ENCODE data around the gene TRIM34.
A peak's percentile ranks its signal among the peaks of the same experiment; 100 is the strongest.
"Not testable (repeated sequence)": the region's sequence is repeated elsewhere in the genome, so short reads cannot be mapped to it uniquely, and the experiment has no call there.

The TRIM34 gene, protein sequence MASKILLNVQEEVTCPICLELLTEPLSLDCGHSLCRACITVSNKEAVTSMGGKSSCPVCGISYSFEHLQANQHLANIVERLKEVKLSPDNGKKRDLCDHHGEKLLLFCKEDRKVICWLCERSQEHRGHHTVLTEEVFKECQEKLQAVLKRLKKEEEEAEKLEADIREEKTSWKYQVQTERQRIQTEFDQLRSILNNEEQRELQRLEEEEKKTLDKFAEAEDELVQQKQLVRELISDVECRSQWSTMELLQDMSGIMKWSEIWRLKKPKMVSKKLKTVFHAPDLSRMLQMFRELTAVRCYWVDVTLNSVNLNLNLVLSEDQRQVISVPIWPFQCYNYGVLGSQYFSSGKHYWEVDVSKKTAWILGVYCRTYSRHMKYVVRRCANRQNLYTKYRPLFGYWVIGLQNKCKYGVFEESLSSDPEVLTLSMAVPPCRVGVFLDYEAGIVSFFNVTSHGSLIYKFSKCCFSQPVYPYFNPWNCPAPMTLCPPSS

DNA sequence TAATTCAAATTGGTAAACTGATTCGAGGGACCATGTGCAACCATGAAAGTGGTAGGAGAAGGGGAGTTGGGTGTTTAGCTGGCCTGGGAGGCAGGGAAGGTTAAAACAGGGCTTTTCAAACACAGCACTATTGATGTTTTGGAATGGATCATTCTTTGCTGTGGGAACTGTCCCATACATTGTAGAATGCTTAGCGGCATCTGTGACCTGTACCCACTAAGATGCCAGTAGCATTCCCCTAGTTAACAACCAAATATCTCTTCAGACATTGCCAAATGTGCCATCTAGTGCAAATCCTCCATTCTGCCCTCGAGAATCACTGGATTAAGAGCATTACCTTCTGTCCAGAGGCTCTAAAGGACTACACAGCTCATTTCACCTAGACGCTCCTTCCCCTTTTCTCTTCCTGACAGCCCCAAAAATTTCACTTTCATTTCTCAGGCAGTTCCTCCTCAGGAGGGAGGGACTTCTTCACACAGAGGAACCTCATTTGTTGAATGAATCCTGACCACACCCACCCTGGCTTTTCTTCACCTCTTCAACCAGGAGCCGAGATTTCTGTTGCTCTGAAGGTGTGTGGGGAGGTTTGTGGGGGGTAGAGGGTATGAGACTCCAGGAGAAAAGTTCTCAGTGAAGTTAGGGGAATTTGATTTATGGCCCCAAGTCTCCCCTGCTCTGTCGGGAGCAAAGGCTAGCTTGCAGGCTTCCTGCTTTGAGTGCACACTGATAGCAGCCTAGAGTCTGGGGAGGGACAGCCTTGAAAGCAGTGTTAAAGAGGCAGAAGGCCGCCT, at the start of gene TRIM34:
Gene TRIM34, plus strand, starts transcription at position 513 of the 791 bp plus-strand sequence. CDS start 7,331 bp downstream, outside the sequence.
- Histone ChIP-seq H3K9me3 (ENCODE audit: control insufficient read depth in 2 of 2, low read length in 2 of 2) (no peaks in the 10 kb centered on the region), H3K4me1 (ENCODE audit: control insufficient read depth in 2 of 2, insufficient read depth in 2 of 2, low read length in 2 of 2) (peaks cover 10 to 31% of the 10 kb centered on the region in 2 donors), H3K27ac (ENCODE audit: low read depth in 2 of 2, low read length in 2 of 2) (peak within 1 kb of the TSS; percentile 70 to 79), H3K36me3 (ENCODE audit: control insufficient read depth in 2 of 2, insufficient read depth in 2 of 2, low read length in 2 of 2) (no peaks in the 10 kb centered on the region), H3K9ac (ENCODE audit: low read depth in 1 of 2, low read length in 2 of 2) (peak within 1 kb of the TSS; percentile 80 to 84), H3K27me3 (ENCODE audit: control insufficient read depth in 2 of 2, insufficient read depth in 2 of 2, low read length in 2 of 2) (no peaks in the 10 kb centered on the region), H3K4me3 (ENCODE audit: low read length in 2 of 2) (peak within 1 kb of the TSS; percentile 83 to 96)

GRCh38 chr11:5575152-5575551, 49.6 kb upstream of the TRIM34 start:
- Histone ChIP-seq H3K4me1 (ENCODE audit: control insufficient read depth in 2 of 2, insufficient read depth in 2 of 2, low read length in 2 of 2) (no peaks in the 10 kb centered on the region), H3K9me3 (ENCODE audit: control insufficient read depth in 2 of 2, low read length in 2 of 2) (no peaks in the 10 kb centered on the region), H3K36me3 (ENCODE audit: control insufficient read depth in 2 of 2, insufficient read depth in 2 of 2, low read length in 2 of 2) (no peaks in the 10 kb centered on the region)

GRCh38 chr11:5577101-5577500, 47.7 kb upstream of the TRIM34 start:
- Histone ChIP-seq H3K9me3 (ENCODE audit: control insufficient read depth in 2 of 2, low read length in 2 of 2) (no peaks in the 10 kb centered on the region), H3K4me3 (ENCODE audit: low read length in 2 of 2) (no peak overlapping the region), H3K36me3 (ENCODE audit: control insufficient read depth in 2 of 2, insufficient read depth in 2 of 2, low read length in 2 of 2) (no peaks in the 10 kb centered on the region), H3K27ac (ENCODE audit: low read depth in 2 of 2, low read length in 2 of 2) (no peak overlapping the region), H3K4me1 (ENCODE audit: control insufficient read depth in 2 of 2, insufficient read depth in 2 of 2, low read length in 2 of 2) (no peaks in the 10 kb centered on the region), H3K9ac (ENCODE audit: low read depth in 1 of 2, low read length in 2 of 2) (no peak overlapping the region), H3K27me3 (ENCODE audit: control insufficient read depth in 2 of 2, insufficient read depth in 2 of 2, low read length in 2 of 2) (no peaks in the 10 kb centered on the region)

More at GRCh38 chr11:5575152-5575551, 49.6 kb upstream of the TRIM34 start:
- Histone ChIP-seq H3K27me3 (ENCODE audit: control insufficient read depth in 2 of 2, insufficient read depth in 2 of 2, low read length in 2 of 2) (no peaks in the 10 kb centered on the region), H3K4me3 (ENCODE audit: low read length in 2 of 2) (no peak overlapping the region), H3K27ac (ENCODE audit: low read depth in 2 of 2, low read length in 2 of 2) (no peak overlapping the region), H3K9ac (ENCODE audit: low read depth in 1 of 2, low read length in 2 of 2) (no peak overlapping the region)

DNA sequence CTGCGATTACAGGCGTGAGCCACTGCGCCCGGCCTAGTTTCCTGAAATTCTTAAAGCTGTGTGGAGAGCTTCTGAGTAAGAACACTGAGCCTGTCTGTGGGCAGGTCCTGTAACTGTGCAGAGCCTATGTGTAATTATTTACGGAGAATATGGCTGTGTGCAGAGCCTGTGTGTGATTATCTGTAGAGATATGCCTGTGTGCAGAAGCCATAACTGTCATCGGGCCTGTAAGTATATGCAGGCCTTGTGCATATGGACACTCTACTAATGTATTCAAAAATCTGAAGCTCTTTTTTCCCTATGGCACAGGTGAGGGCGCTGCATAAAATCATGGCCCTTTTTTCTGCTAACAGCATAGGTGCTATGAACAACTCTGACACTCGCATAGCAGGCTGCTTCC, 44.2 kb upstream of the TRIM34 start, which contains the start of gene OR52B6:
Gene OR52B6, plus strand, starts transcription at position 301 of the 400 bp plus-strand sequence. Its CDS starts 0 bp downstream, at position 301.
- H3K27me3 ChIP-seq (ENCODE audit: control insufficient read depth in 2 of 2, insufficient read depth in 2 of 2, low read length in 2 of 2): no peaks in the 10 kb centered on the region
- no peak within 1 kb of the TSS for H3K4me3 ChIP-seq (ENCODE audit: low read length in 2 of 2)
- H3K9me3 ChIP-seq (ENCODE audit: control insufficient read depth in 2 of 2, low read length in 2 of 2): no peaks in the 10 kb centered on the region
- H3K36me3 ChIP-seq (ENCODE audit: control insufficient read depth in 2 of 2, insufficient read depth in 2 of 2, low read length in 2 of 2): no peaks in the 10 kb centered on the region
- H3K9ac ChIP-seq (ENCODE audit: low read depth in 1 of 2, low read length in 2 of 2): no peak within 1 kb of the TSS
- no peaks in the 10 kb centered on the region for H3K4me1 ChIP-seq (ENCODE audit: control insufficient read depth in 2 of 2, insufficient read depth in 2 of 2, low read length in 2 of 2)
- no peak within 1 kb of the TSS for H3K27ac ChIP-seq (ENCODE audit: low read depth in 2 of 2, low read length in 2 of 2)

- Histone ChIP-seq H3K36me3 (ENCODE audit: control insufficient read depth in 2 of 2, insufficient read depth in 2 of 2, low read length in 2 of 2) (no peaks in the 10 kb centered on the region), H3K9ac (ENCODE audit: low read depth in 1 of 2, low read length in 2 of 2) (no peak overlapping the region), H3K4me1 (ENCODE audit: control insufficient read depth in 2 of 2, insufficient read depth in 2 of 2, low read length in 2 of 2) (no peaks in the 10 kb centered on the region), H3K27me3 (ENCODE audit: control insufficient read depth in 2 of 2, insufficient read depth in 2 of 2, low read length in 2 of 2) (no peaks in the 10 kb centered on the region), H3K27ac (ENCODE audit: low read depth in 2 of 2, low read length in 2 of 2) (no peak overlapping the region), H3K4me3 (ENCODE audit: low read length in 2 of 2) (no peak overlapping the region), H3K9me3 (ENCODE audit: control insufficient read depth in 2 of 2, low read length in 2 of 2) (no peaks in the 10 kb centered on the region)
These were observed 43.8 kb upstream of the TRIM34 start for GRCh38 chr11:5581014-5581413.

DNA sequence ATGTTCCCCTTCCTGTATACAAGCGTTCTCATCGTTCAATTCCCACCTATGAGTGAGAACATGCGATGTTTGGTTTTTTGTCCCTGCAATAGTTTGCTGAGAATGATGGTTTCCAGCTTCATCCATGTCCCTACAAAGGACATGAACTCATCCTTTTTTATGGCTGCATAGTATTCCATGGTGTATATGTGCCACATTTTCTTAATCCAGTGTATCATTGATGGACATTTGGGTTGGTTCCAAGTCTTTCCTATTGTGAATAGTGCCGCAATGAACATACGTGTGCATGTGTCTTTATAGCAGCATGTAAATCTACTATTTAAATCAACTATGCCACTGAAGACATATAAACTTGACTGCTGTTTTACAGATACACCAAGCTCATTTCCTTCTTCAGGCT, 40.3 kb upstream of the TRIM34 start:
- H3K9ac ChIP-seq (ENCODE audit: low read depth in 1 of 2, low read length in 2 of 2); H3K27me3 ChIP-seq (ENCODE audit: control insufficient read depth in 2 of 2, insufficient read depth in 2 of 2, low read length in 2 of 2); H3K4me3 ChIP-seq (ENCODE audit: low read length in 2 of 2): not testable (repeated sequence)

GRCh38 chr11:5589906-5590305, 34.9 kb upstream of the TRIM34 start:
- H3K36me3 ChIP-seq (ENCODE audit: control insufficient read depth in 2 of 2, insufficient read depth in 2 of 2, low read length in 2 of 2); H3K4me3 ChIP-seq (ENCODE audit: low read length in 2 of 2); H3K27ac ChIP-seq (ENCODE audit: low read depth in 2 of 2, low read length in 2 of 2); H3K27me3 ChIP-seq (ENCODE audit: control insufficient read depth in 2 of 2, insufficient read depth in 2 of 2, low read length in 2 of 2); H3K4me1 ChIP-seq (ENCODE audit: control insufficient read depth in 2 of 2, insufficient read depth in 2 of 2, low read length in 2 of 2); H3K9ac ChIP-seq (ENCODE audit: low read depth in 1 of 2, low read length in 2 of 2); H3K9me3 ChIP-seq (ENCODE audit: control insufficient read depth in 2 of 2, low read length in 2 of 2): not testable (repeated sequence)

More for the DNA sequence above, 40.3 kb upstream of the TRIM34 start:
- not testable (repeated sequence) for H3K4me1 ChIP-seq (ENCODE audit: control insufficient read depth in 2 of 2, insufficient read depth in 2 of 2, low read length in 2 of 2); H3K36me3 ChIP-seq (ENCODE audit: control insufficient read depth in 2 of 2, insufficient read depth in 2 of 2, low read length in 2 of 2); H3K27ac ChIP-seq (ENCODE audit: low read depth in 2 of 2, low read length in 2 of 2); H3K9me3 ChIP-seq (ENCODE audit: control insufficient read depth in 2 of 2, low read length in 2 of 2)

GRCh38 chr11:5591613-5592012, 33.2 kb upstream of the TRIM34 start:
- H3K36me3 ChIP-seq (ENCODE audit: control insufficient read depth in 2 of 2, insufficient read depth in 2 of 2, low read length in 2 of 2): no peaks in the 10 kb centered on the region
- no peaks in the 10 kb centered on the region for H3K4me1 ChIP-seq (ENCODE audit: control insufficient read depth in 2 of 2, insufficient read depth in 2 of 2, low read length in 2 of 2)
- H3K27me3 ChIP-seq (ENCODE audit: control insufficient read depth in 2 of 2, insufficient read depth in 2 of 2, low read length in 2 of 2): no peaks in the 10 kb centered on the region
- no peak overlapping the region for H3K27ac ChIP-seq (ENCODE audit: low read depth in 2 of 2, low read length in 2 of 2)
- no peak overlapping the region for H3K9ac ChIP-seq (ENCODE audit: low read depth in 1 of 2, low read length in 2 of 2)
- no peak overlapping the region for H3K4me3 ChIP-seq (ENCODE audit: low read length in 2 of 2)
- no peaks in the 10 kb centered on the region for H3K9me3 ChIP-seq (ENCODE audit: control insufficient read depth in 2 of 2, low read length in 2 of 2)

DNA sequence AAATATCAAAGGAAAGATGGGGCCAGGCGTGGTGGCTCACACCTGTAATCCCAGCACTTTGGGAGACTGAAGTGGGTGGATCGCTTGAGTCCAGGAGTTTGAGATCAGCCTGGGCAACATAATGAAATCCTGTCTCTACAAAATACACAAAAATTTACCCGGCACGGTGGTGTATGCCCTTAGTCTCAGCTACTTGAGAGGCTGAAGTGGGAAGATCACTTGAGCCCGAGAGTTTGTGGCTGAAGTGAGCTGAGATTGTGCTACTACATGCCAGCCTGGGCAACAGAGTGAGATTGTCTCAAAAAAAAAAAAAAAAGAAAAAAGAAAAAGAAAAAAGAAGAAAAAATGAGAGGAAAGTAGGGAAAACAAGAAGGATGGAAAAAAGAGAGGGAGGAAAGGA, 32.2 kb upstream of the TRIM34 start:
- Histone ChIP-seq H3K4me3 (ENCODE audit: low read length in 2 of 2) (no peak overlapping the region), H3K27ac (ENCODE audit: low read depth in 2 of 2, low read length in 2 of 2) (no peak overlapping the region), H3K27me3 (ENCODE audit: control insufficient read depth in 2 of 2, insufficient read depth in 2 of 2, low read length in 2 of 2) (no peaks in the 10 kb centered on the region)

DNA sequence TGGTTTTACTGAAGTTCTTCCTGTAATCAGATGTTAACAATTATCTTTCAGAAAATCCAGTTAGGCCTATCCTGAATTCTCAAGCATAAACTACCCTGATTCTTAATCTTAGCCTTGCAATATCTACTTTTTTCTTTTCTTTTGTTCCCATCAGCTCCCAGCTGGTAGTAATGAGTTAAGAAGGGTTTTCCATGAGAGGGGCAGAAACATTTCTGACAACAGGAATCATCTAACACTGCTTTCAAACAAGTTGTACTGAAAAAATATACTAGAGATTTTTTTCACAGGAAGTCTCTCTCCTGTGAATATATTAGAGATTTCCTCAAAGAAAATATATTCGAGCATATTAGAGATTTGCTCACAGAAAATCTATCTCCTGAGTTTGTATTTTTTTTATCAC, 31.7 kb upstream of the TRIM34 start:
- Histone ChIP-seq H3K36me3 (ENCODE audit: control insufficient read depth in 2 of 2, insufficient read depth in 2 of 2, low read length in 2 of 2) (no peaks in the 10 kb centered on the region), H3K27ac (ENCODE audit: low read depth in 2 of 2, low read length in 2 of 2) (no peak overlapping the region), H3K4me1 (ENCODE audit: control insufficient read depth in 2 of 2, insufficient read depth in 2 of 2, low read length in 2 of 2) (no peaks in the 10 kb centered on the region), H3K9me3 (ENCODE audit: control insufficient read depth in 2 of 2, low read length in 2 of 2) (no peaks in the 10 kb centered on the region), H3K4me3 (ENCODE audit: low read length in 2 of 2) (no peak overlapping the region), H3K9ac (ENCODE audit: low read depth in 1 of 2, low read length in 2 of 2) (no peak overlapping the region), H3K27me3 (ENCODE audit: control insufficient read depth in 2 of 2, insufficient read depth in 2 of 2, low read length in 2 of 2) (no peaks in the 10 kb centered on the region)

More for the DNA sequence above, 32.2 kb upstream of the TRIM34 start:
- no peaks in the 10 kb centered on the region for H3K4me1 ChIP-seq (ENCODE audit: control insufficient read depth in 2 of 2, insufficient read depth in 2 of 2, low read length in 2 of 2)
- no peak overlapping the region for H3K9ac ChIP-seq (ENCODE audit: low read depth in 1 of 2, low read length in 2 of 2)
- H3K36me3 ChIP-seq (ENCODE audit: control insufficient read depth in 2 of 2, insufficient read depth in 2 of 2, low read length in 2 of 2): no peaks in the 10 kb centered on the region
- H3K9me3 ChIP-seq (ENCODE audit: control insufficient read depth in 2 of 2, low read length in 2 of 2): no peaks in the 10 kb centered on the region

Measured in mucosa of rectum (tissue), 2 donors.